ENCODE measurements around the gene PALLD. TPM values are rescaled to one million over a fixed set of nuclear protein-coding genes. Genes with fewer than 3 reads are reported as not detected.

Gene PALLD
- total RNA-seq, 1 donor from 2014 or later = 85.7 TPM

- Histone ChIP-seq H3K9me3 (ENCODE audit: low read depth) (no peaks in the 10 kb centered on the region), H3K27ac (no peak overlapping the region), H3K4me2 (no peak overlapping the region), H3K79me2 (ENCODE audit: low read depth) (no peaks in the 10 kb centered on the region), H3K4me1 (no peaks in the 10 kb centered on the region), H2AFZ (replicated peaks) (no peak overlapping the region), H4K20me1 (ENCODE audit: low read depth) (no peaks in the 10 kb centered on the region), H3F3A (ENCODE audit: low read depth) (no peaks in the 10 kb centered on the region), H3K36me3 (no peaks in the 10 kb centered on the region), H3K9ac (no peak overlapping the region), H3K27me3 (no peaks in the 10 kb centered on the region), H3K4me3 (no peak overlapping the region)
- H3K27me3 Mint-ChIP-seq (ENCODE audit: insufficient read depth, low read depth) = no peaks in the 10 kb centered on the region
- no peak overlapping the region for H3K4me3 Mint-ChIP-seq
- no peaks in the 10 kb centered on the region for H3K4me1 Mint-ChIP-seq
- no peak for TF ChIP-seq CTCF (IDR thresholded peaks at IDR 0.05)
- no peak for TF ChIP-seq EZH2 (IDR thresholded peaks at IDR 0.05)
- TF ChIP-seq EZH2phosphoT487 (IDR thresholded peaks at IDR 0.05) = no peak
- no peak for DNase-seq (ENCODE audit: low spot score)
- no peak overlapping the region for H3K27ac Mint-ChIP-seq
- H3K36me3 Mint-ChIP-seq = no peaks in the 10 kb centered on the region
- no peaks in the 10 kb centered on the region for H3K9me3 Mint-ChIP-seq
Measured at GRCh38 chr4:168490711-168491110, 6.1 kb upstream of the PALLD start.

- no peak for DNase-seq (ENCODE audit: low spot score)
- H3K79me2 ChIP-seq (ENCODE audit: low read depth) = no peaks in the 10 kb centered on the region
- no peak overlapping the region for H3K27ac ChIP-seq
- no peak overlapping the region for H3K4me2 ChIP-seq
- Mint-ChIP-seq H3K4me3 (no peak overlapping the region), H3K36me3 (no peaks in the 10 kb centered on the region), H3K27me3 (ENCODE audit: insufficient read depth, low read depth) (no peaks in the 10 kb centered on the region), H3K9me3 (no peaks in the 10 kb centered on the region), H3K27ac (no peak overlapping the region), H3K4me1 (no peaks in the 10 kb centered on the region)
- no peak overlapping the region for H2AFZ ChIP-seq (replicated peaks)
- no peaks in the 10 kb centered on the region for H4K20me1 ChIP-seq (ENCODE audit: low read depth)
- no peaks in the 10 kb centered on the region for H3K36me3 ChIP-seq
- H3K4me3 ChIP-seq = no peak overlapping the region
- no peaks in the 10 kb centered on the region for H3K9me3 ChIP-seq (ENCODE audit: low read depth)
- no peaks in the 10 kb centered on the region for H3K4me1 ChIP-seq
- no peak overlapping the region for H3K9ac ChIP-seq
- no peaks in the 10 kb centered on the region for H3K27me3 ChIP-seq
- no peak for TF ChIP-seq EZH2phosphoT487 (IDR thresholded peaks at IDR 0.05)
- no peak for TF ChIP-seq EZH2 (IDR thresholded peaks at IDR 0.05)
- TF ChIP-seq CTCF (IDR thresholded peaks at IDR 0.05) = no peak
- H3F3A ChIP-seq (ENCODE audit: low read depth) = no peaks in the 10 kb centered on the region
Measured at GRCh38 chr4:168491563-168491962, 5.3 kb upstream of the PALLD start.

GRCh38 chr4:168498251-168498650 is 1.4 kb downstream of the PALLD start:
- Histone ChIP-seq H4K20me1 (ENCODE audit: low read depth) (no peaks in the 10 kb centered on the region), H3K36me3 (no peaks in the 10 kb centered on the region), H3K27ac (no peak overlapping the region), H3K9ac (no peak overlapping the region), H3K4me3 (no peak overlapping the region), H3K9me3 (ENCODE audit: low read depth) (no peaks in the 10 kb centered on the region), H2AFZ (replicated peaks) (no peak overlapping the region), H3K4me1 (no peaks in the 10 kb centered on the region), H3K79me2 (ENCODE audit: low read depth) (no peaks in the 10 kb centered on the region), H3K27me3 (no peaks in the 10 kb centered on the region), H3K4me2 (no peak overlapping the region), H3F3A (ENCODE audit: low read depth) (no peaks in the 10 kb centered on the region)
- Mint-ChIP-seq H3K36me3 (no peaks in the 10 kb centered on the region), H3K4me3 (no peak overlapping the region), H3K4me1 (peaks cover 18% of the 10 kb centered on the region), H3K9me3 (no peaks in the 10 kb centered on the region), H3K27ac (no peak overlapping the region), H3K27me3 (ENCODE audit: insufficient read depth, low read depth) (no peaks in the 10 kb centered on the region)
- DNase-seq (ENCODE audit: low spot score) = no peak
- TF ChIP-seq EZH2 (IDR thresholded peaks at IDR 0.05) (no peak), EZH2phosphoT487 (IDR thresholded peaks at IDR 0.05) (no peak), CTCF (IDR thresholded peaks at IDR 0.05) (no peak)
